KOPT-K1 (cell line): Measurements from ENCODE around the gene SLC25A30.

Experiments used
- H3K27ac ChIP-seq: fragments of 200-600 bp; sonication (generic); 2 replicates; pipeline ENCODE4 v1.5.1; 2016; ENCODE audit warnings: antibody characterized with exemption, mild to moderate bottlenecking, low read depth, low read length; ENCODE audit not compliant: poor library complexity, severe bottlenecking
- H3K36me3 ChIP-seq: fragments of 200-600 bp; sonication (generic); 2 replicates; pipeline ENCODE4 v1.5.1; 2017; ENCODE audit warnings: antibody characterized with exemption, mild to moderate bottlenecking, low read length, moderate library complexity; ENCODE audit not compliant: insufficient read depth
- H3K9me3 ChIP-seq: fragments of 200-600 bp; sonication (generic); 2 replicates; pipeline ENCODE4 v1.5.1; 2017; ENCODE audit warnings: antibody characterized with exemption, low read length, mild to moderate bottlenecking; ENCODE audit not compliant: insufficient read depth, poor library complexity, severe bottlenecking

SLC25A30 gene

GRCh38 chr13:45372189-45373161, 45.7 kb downstream of the SLC25A30 start:
- no peaks in the 10 kb centered on the region for H3K9me3 ChIP-seq
- no peak overlapping the region for H3K27ac ChIP-seq
- peaks cover 7% of the 10 kb centered on the region; the same call in 1 of the 2 replicates for H3K36me3 ChIP-seq

DNA sequence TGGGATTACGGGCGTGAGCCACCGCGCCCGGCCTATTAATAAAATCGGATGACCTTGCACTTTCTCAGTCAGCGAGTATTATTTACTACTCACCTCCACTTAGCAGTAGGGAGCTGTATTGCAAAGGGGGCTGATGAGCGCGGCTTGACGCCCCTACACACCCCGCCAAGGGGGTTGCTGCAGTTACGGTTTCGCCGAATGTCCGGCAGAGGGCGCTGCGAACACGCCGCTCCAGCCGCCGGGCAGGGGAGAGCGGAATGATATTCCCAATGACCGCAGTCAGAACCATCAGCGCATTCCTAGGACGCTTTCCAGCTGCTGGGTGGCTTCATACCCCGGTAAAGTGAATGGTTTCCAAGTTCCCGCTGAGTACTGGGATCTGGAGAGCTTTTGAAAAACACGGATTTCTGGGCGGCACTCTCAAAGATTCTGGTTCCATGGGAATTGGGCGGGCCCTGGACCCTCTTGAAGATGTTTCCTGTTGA, 47.2 kb downstream of the SLC25A30 start:
- Histone ChIP-seq H3K36me3 (peaks cover 7% of the 10 kb centered on the region; the same call in 1 of the 2 replicates), H3K27ac (no peak overlapping the region), H3K9me3 (no peaks in the 10 kb centered on the region)

DNA sequence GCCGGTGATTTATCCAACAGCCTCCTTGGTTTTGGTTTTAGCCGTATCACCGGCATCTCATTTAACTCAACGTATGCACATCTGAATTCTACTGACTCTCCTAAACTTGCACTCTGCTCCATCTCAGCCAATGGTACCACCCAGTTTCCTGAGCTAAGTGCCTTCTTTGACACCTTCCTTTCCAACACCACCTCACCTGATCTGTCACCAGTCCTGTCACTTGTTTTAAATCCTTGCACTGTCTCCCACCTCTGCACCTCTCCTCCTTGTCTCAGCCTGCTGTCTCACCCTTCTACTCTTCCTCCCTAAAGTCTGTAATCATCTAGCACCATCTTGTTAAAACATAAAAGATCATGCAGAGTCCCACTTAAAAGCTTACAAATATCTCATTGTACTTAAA, 49.1 kb downstream of the SLC25A30 start:
- H3K9me3 ChIP-seq: peaks cover under 1% of the 10 kb centered on the region
- H3K27ac ChIP-seq: no peak overlapping the region
- H3K36me3 ChIP-seq: peaks cover 7% of the 10 kb centered on the region; the same call in 1 of the 2 replicates

DNA sequence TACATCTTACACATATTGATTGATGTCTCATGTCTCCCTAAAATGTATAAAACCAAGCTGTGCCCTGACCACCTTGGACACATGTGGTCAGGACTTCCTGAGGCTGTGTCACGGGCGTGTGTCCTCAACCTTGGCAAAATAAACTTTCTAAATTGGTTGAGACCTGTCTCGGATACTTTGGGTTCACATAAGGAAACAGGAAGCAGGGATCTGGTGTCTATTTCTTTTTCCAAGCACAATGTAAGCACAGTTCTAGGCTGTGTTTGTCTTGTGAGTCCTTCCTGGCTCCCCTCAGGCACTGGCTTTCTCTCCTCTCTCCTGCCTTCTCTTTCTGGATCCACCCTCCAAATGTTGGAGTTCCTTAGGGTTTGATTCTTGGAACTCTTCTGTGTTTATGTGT, 49.6 kb downstream of the SLC25A30 start:
- Histone ChIP-seq H3K9me3 (peaks cover 6% of the 10 kb centered on the region), H3K36me3 (peaks cover 13% of the 10 kb centered on the region; the same call in 1 of the 2 replicates), H3K27ac (no peak overlapping the region)

- peaks cover 11% of the 10 kb centered on the region for H3K9me3 ChIP-seq
- peaks cover 16% of the 10 kb centered on the region for H3K36me3 ChIP-seq
- no peak overlapping the region for H3K27ac ChIP-seq
Observed at GRCh38 chr13:45368005-45368404, 50.2 kb downstream of the SLC25A30 start.

GRCh38 chr13:45367358-45367757, 50.8 kb downstream of the SLC25A30 start:
- Histone ChIP-seq H3K9me3 (peaks cover 15% of the 10 kb centered on the region), H3K36me3 (peaks cover 20% of the 10 kb centered on the region), H3K27ac (no peak overlapping the region)

DNA sequence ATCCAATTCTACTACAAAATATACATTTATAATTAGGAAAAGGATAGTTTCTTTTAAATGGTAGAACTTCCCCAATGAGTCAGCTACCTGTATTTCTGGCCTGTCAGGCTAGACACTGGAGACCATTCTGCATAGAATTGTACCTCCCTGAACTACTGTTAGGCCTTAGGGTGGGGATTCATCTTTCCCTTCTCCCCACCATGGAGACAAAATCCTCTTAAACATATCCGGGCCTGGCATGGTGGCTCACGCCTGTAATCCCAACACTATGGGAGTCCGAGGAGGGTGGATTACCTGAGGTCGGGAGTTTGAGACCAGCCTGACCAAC, 52.7 kb downstream of the SLC25A30 start:
- Histone ChIP-seq H3K9me3 (peaks cover 15% of the 10 kb centered on the region), H3K36me3 (peaks cover 35% of the 10 kb centered on the region), H3K27ac (no peak overlapping the region)

DNA sequence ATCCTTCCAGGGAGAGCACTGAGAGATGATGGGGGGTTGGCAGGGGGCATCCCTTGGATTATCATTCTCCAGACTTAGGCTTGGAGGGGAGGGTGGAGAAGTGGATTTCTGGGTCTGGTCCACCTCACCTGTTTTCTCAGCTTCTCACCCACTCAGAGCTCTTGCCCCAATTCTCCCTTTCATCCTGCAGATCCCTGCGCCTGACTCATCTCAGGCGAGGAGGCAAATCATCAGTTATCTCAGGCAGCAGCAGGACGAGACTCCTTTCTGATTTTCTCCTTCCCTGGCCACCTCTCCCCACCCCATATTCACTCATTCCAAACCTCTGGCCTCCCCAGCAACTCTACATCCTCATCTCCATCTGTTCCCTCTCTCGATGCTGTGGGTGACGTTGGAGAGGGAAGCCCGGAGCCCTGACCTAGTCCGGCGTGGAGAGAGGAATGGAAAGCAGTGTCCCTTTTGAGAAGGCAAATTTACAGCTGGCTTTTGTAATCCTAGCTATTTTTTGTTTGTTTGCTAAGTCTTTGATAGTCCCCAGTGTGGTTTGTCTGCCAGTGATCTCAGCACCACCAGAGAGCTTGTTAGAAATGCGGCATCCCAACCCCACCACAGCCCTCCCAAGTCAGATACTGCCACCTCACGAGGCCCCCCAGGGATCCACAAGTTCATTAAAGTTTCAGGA, 53.2 kb downstream of the SLC25A30 start:
- peaks cover 37% of the 10 kb centered on the region for H3K36me3 ChIP-seq
- peaks cover 15% of the 10 kb centered on the region for H3K9me3 ChIP-seq
- H3K27ac ChIP-seq: no peak overlapping the region

DNA sequence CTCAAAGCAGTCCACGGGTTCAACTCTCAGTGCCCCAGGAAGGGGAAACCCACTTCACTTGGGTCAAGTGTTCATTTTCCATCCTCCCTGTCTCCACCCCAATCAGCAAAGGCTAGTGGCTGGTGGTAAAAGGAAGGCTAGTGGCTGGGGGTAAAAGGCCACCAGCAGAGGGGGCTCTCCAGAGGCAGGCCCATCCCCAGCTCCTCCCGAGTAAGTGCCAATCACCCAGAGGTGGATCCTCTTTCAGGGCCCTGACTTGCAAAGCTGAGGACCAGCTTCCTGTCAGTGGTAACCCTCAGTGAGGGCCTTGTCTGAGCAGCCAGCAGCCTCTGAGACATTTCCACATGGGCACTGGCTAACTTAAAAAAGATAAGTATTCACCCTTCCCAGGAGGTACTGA, 55.2 kb downstream of the SLC25A30 start:
- peaks cover 15% of the 10 kb centered on the region for H3K9me3 ChIP-seq
- H3K27ac ChIP-seq: no peak overlapping the region
- peaks cover 36% of the 10 kb centered on the region for H3K36me3 ChIP-seq

DNA sequence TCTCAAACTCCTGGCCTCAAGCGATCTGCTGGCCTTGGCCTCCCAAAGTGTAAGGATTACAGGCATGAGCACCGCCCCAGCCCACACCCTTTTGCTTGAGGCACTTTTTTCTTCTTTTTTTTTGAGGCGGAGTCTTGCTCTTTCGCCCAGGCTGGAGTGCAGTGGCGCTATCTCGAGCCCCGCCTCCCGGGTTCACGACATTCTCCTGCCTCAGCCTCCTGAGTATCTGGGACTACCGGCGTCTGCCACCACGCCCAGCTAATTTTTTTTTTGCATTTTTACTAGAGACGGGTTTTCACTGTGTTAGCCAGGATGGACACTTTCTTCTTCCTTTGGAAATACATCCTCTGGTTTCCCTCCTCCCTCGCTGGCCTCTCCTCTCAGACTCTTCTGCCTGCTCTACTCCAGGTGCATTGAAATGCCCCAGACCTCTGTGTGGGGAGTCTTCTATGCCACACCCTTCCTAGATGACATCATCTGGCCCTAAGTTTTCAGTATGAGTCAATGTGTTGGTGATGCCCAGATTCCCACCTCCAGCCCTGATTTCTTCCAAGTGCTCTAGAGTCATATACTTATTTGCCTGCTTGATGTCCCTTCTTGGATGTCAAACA, 56.5 kb downstream of the SLC25A30 start:
- H3K9me3 ChIP-seq: peaks cover 15% of the 10 kb centered on the region
- H3K36me3 ChIP-seq: peaks cover 36% of the 10 kb centered on the region
- no peak overlapping the region for H3K27ac ChIP-seq

DNA sequence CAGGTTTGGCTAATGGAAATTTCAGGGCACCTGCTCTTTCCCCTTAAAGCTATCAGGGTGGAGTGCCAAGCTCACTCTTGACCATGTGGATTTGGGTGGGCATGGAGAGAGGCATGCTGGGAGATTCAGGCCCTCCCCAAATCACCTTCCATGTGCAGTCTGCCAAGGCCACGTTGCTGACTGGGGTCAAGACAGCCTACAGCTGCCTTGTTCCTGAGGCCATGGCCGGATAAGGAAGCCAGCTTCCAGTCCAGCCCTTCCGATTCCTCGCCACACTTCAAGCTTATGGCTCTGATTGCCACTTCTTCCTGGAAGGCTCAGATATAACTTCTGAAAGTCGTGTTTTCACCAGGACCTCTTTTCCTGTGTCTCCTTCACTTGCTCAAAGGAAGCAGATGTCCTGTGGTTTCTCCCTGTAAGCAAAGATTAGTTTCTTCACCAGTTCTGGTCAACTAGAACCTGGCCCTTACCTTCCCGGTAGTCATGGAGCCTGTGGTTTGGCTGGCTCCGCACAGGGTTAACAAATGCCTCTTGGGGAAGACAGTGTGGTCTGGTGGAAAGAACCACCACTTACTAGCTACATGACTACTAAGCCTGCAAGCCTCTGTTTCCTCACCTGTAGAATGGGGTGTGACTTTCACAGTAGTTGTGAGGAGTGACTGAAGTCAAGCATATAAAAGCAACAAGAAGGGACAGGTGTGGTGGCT, 61.1 kb downstream of the SLC25A30 start:
- Histone ChIP-seq H3K9me3 (no peaks in the 10 kb centered on the region), H3K36me3 (peaks cover 48% of the 10 kb centered on the region), H3K27ac (no peak overlapping the region)

GRCh38 chr13:45353895-45354294, 64.3 kb downstream of the SLC25A30 start:
- H3K9me3 ChIP-seq: no peaks in the 10 kb centered on the region
- peaks cover 53% of the 10 kb centered on the region for H3K36me3 ChIP-seq
- no peak overlapping the region for H3K27ac ChIP-seq

- Histone ChIP-seq H3K9me3 (no peaks in the 10 kb centered on the region), H3K36me3 (peaks cover 67% of the 10 kb centered on the region), H3K27ac (no peak overlapping the region)
Observed at GRCh38 chr13:45352031-45352430, 66.1 kb downstream of the SLC25A30 start.

GRCh38 chr13:45350152-45350551, 68.0 kb downstream of the SLC25A30 start:
- Histone ChIP-seq H3K27ac (no peak overlapping the region), H3K9me3 (no peaks in the 10 kb centered on the region), H3K36me3 (peaks cover 77% of the 10 kb centered on the region)
